ENCODE data around the gene F12. TPM values are rescaled to one million over a fixed set of nuclear protein-coding genes. Genes with fewer than 3 reads are reported as not detected.

F12 gene
- total and polyA plus RNA-seq, 2 of the 8 experiments (the other 6 are each of a cell fraction or from before 2014, with no cell fraction given) = 6.5 to 7.8 TPM

DNA sequence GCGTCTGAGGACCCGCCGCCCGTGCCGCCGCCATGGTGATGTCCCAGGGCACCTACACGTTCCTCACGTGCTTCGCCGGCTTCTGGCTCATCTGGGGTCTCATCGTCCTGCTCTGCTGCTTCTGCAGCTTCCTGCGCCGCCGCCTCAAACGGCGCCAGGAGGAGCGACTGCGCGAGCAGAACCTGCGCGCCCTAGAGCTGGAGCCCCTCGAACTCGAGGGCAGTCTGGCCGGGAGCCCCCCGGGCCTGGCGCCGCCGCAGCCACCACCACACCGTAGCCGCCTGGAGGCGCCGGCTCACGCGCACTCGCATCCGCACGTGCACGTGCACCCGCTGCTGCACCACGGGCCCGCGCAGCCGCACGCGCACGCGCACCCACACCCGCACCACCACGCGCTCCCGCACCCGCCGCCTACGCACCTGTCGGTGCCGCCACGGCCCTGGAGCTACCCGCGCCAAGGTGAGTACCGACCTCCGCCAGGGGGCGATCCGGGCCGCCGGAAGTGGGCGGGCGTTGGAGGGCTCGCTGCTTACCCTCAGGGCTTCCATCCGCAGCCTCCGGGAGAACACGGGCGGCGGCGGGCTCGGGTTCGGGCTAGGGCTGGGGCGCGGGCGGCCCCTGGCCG is 45.8 kb upstream of the F12 start (continued):
- TF ChIP-seq BCL11A (IDR thresholded peaks at IDR 0.05; ENCODE audit: low read depth in 2 of 2, low read length in 2 of 2) = no peak
- TF ChIP-seq RAD21 (IDR thresholded peaks at IDR 0.05 in 1 of 2, conservative IDR thresholded peaks at IDR 0.05 in 1 of 2; ENCODE audit: low read depth in 2 of 2, low read length in 2 of 2) = peak in 1 of 2 experiments; percentile 56; a peak in 3 of 4 replicates
- peak in 1 of 2 experiments; percentile 73; a peak in 2 of 3 replicates for TF ChIP-seq POLR2A (IDR thresholded peaks at IDR 0.05; ENCODE audit: control extremely low read depth in 1 of 2, low read depth in 2 of 2, low read length in 2 of 2)
- TF ChIP-seq PHF8 (conservative IDR thresholded peaks at IDR 0.05; ENCODE audit: low read depth, low read length) = peak; percentile 80
- TF ChIP-seq TAF1 (IDR thresholded peaks at IDR 0.05; ENCODE audit: low read depth, low read length) = peak; percentile 43
- peak; percentile 25; the same call in 1 of the 2 replicates for TF ChIP-seq CHD2 (IDR thresholded peaks at IDR 0.05; ENCODE audit: low read length)
- peak; percentile 58 for TF ChIP-seq NRF1 (IDR thresholded peaks at IDR 0.05; ENCODE audit: low read depth, low read length)
- no peak for TF ChIP-seq CBX5 (IDR thresholded peaks at IDR 0.05; ENCODE audit: low read depth, low read length)
- TF ChIP-seq SP1 (IDR thresholded peaks at IDR 0.05; ENCODE audit: low read depth, low read length) = no peak
- TF ChIP-seq, protein P1, sequence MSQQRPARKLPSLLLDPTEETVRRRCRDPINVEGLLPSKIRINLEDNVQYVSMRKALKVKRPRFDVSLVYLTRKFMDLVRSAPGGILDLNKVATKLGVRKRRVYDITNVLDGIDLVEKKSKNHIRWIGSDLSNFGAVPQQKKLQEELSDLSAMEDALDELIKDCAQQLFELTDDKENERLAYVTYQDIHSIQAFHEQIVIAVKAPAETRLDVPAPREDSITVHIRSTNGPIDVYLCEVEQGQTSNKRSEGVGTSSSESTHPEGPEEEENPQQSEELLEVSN (IDR thresholded peaks at IDR 0.05) = peak; percentile 56
- TF ChIP-seq POLR2AphosphoS5 (IDR thresholded peaks at IDR 0.05; ENCODE audit: low read depth, low read length) = peak; percentile 30
- TF ChIP-seq, protein P2, sequence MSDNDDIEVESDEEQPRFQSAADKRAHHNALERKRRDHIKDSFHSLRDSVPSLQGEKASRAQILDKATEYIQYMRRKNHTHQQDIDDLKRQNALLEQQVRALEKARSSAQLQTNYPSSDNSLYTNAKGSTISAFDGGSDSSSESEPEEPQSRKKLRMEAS (IDR thresholded peaks at IDR 0.05) = peak; percentile 87
- TF ChIP-seq TEAD4 (IDR thresholded peaks at IDR 0.05; ENCODE audit: low read depth, low read length) = 0 out of 2 replicates have a peak, but pooled peaks have one; percentile 1
- TF ChIP-seq YY1 (IDR thresholded peaks at IDR 0.05; ENCODE audit: low read depth, low read length) = 0 out of 2 replicates have a peak, but pooled peaks have one; percentile 5
- TF ChIP-seq RFX5 (IDR thresholded peaks at IDR 0.05; ENCODE audit: borderline replicate concordance, low read depth, low read length) = no peak
- TF ChIP-seq, protein P3, sequence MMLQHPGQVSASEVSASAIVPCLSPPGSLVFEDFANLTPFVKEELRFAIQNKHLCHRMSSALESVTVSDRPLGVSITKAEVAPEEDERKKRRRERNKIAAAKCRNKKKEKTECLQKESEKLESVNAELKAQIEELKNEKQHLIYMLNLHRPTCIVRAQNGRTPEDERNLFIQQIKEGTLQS (IDR thresholded peaks at IDR 0.05; ENCODE audit: insufficient read depth, low read depth, low read length) = no peak
- peak; percentile 57 for TF ChIP-seq CREB1 (IDR thresholded peaks at IDR 0.05)
- no peak for TF ChIP-seq SAP30 (IDR thresholded peaks at IDR 0.05; ENCODE audit: insufficient read depth, insufficient replicate concordance, low read length)
- peak; percentile 49 for TF ChIP-seq NANOG (IDR thresholded peaks at IDR 0.05; ENCODE audit: insufficient read depth, low read depth, low read length, poor library complexity, severe bottlenecking)
- TF ChIP-seq BACH1 (IDR thresholded peaks at IDR 0.05; ENCODE audit: low read length) = peak; percentile 53; the same call in 1 of the 2 replicates
- peak; percentile 98 for TF ChIP-seq EGR1 (IDR thresholded peaks at IDR 0.05; ENCODE audit: borderline replicate concordance, low read depth, low read length)
- peak; percentile 71; the same call in 1 of the 2 replicates for TF ChIP-seq GABPA (IDR thresholded peaks at IDR 0.05; ENCODE audit: borderline replicate concordance, insufficient read depth, low read length)
- TF ChIP-seq KDM4A (IDR thresholded peaks at IDR 0.05; ENCODE audit: low read depth, low read length, severe bottlenecking) = peak; percentile 15
- TF ChIP-seq SP4 (IDR thresholded peaks at IDR 0.05; ENCODE audit: low read length) = peak; percentile 68; the same call in 1 of the 2 replicates
